H1 (cell line): ENCODE data around the gene PTPRH.

Source experiments
- CHD2 ChIP-seq: IDR thresholded peaks from 2 replicates; pipeline ENCODE4 v1.6.1; 2012; ENCODE audit warnings: low read length, improper control_type of control experiment
- EZH2 ChIP-seq: fragments of 200-600 bp; sonication (generic); IDR thresholded peaks from 2 replicates; pipeline ENCODE4 v1.7.1; 2012; ENCODE audit warnings: low read depth, mild to moderate bottlenecking, moderate library complexity, low read length, inconsistent platforms; ENCODE audit not compliant: severe bottlenecking
- HDAC6 ChIP-seq: IDR thresholded peaks from one replicate; pipeline ENCODE4 v1.7.1; 2012; ENCODE audit warnings: low read depth, mild to moderate bottlenecking, inconsistent platforms, low read length, moderate library complexity
- RFX5 ChIP-seq: IDR thresholded peaks from 2 replicates; pipeline ENCODE4 v1.6.1; 2011; ENCODE audit warnings: low read depth, low read length, improper control_type of control experiment, borderline replicate concordance
- SP1 ChIP-seq: IDR thresholded peaks from 2 replicates; pipeline ENCODE4 v1.6.1; 2011; ENCODE audit warnings: low read depth, low read length
- SP2 ChIP-seq: IDR thresholded peaks from 2 replicates; pipeline ENCODE4 v1.6.1; 2012; ENCODE audit warnings: mild to moderate bottlenecking, low read length, inconsistent platforms
- USF2 ChIP-seq: IDR thresholded peaks from 2 replicates; pipeline ENCODE4 v1.6.1; 2011; ENCODE audit warnings: low read length, improper control_type of control experiment
- ZNF274 ChIP-seq: IDR thresholded peaks from 2 replicates; pipeline ENCODE4 v1.7.0; 2012; ENCODE audit warnings: low read length, borderline replicate concordance; ENCODE audit errors: extremely low read depth
- TF ChIP-seq, protein P1 (sequence below), 3 experiments: IDR thresholded peaks; 1 replicate in 2 of 3; 2 replicates in 1 of 3; pipeline versions ENCODE4 v1.5.1 to v1.6.1; 2011; ENCODE audit warnings: low read length in 3 of 3, mild to moderate bottlenecking in 3 of 3, inconsistent platforms in 2 of 3, low read depth in 1 of 3, moderate library complexity in 1 of 3; ENCODE audit not compliant: insufficient read depth in 1 of 3; ENCODE audit errors: control extremely low read depth in 1 of 3

- TF ChIP-seq RFX5 (no peak), SP1 (no peak), SP2 (no peak), CHD2 (no peak), USF2 (no peak), HDAC6 (no peak), ZNF274 (no peak), EZH2 (no peak)
- TF ChIP-seq, protein P1, sequence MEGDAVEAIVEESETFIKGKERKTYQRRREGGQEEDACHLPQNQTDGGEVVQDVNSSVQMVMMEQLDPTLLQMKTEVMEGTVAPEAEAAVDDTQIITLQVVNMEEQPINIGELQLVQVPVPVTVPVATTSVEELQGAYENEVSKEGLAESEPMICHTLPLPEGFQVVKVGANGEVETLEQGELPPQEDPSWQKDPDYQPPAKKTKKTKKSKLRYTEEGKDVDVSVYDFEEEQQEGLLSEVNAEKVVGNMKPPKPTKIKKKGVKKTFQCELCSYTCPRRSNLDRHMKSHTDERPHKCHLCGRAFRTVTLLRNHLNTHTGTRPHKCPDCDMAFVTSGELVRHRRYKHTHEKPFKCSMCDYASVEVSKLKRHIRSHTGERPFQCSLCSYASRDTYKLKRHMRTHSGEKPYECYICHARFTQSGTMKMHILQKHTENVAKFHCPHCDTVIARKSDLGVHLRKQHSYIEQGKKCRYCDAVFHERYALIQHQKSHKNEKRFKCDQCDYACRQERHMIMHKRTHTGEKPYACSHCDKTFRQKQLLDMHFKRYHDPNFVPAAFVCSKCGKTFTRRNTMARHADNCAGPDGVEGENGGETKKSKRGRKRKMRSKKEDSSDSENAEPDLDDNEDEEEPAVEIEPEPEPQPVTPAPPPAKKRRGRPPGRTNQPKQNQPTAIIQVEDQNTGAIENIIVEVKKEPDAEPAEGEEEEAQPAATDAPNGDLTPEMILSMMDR (IDR thresholded peaks at IDR 0.05; ENCODE audit: control extremely low read depth in 1 of 3, insufficient read depth in 1 of 3, low read depth in 1 of 3, low read length in 3 of 3), result peak in 1 of 3 experiments; percentile 0; a peak in 1 of 4 replicates
Measured at GRCh38 chr19:55173714-55174409, 35.4 kb downstream of the PTPRH start.
